Measurements from ENCODE around the gene KRT75. TPM values are rescaled to one million over a fixed set of nuclear protein-coding genes. Genes with fewer than 3 reads are reported as not detected.

KRT75 gene
- total RNA-seq, 1 experiment from 2014 or later, result not detected

DNA sequence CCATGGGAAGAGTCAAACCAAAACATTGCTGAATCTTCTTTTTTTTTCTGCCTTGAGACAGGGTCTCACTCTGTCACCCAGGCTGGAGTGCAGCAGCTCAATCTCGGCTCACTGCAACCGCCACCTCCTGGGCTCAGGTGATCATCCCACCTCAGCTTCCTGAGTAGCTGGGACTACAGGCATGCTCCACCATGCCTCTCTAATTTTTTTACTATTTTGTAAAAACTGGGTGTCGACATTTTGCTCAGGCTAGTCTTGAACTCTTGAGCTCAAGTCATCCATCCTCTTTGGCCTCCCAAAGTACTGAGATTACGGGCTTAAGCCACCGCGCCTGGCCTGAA is 1.5 kb upstream of the KRT75 start:
- Histone ChIP-seq H2BK20ac (ENCODE audit: low read depth, low read length, poor library complexity, severe bottlenecking) (no peak overlapping the region), H3K4me1 (ENCODE audit: insufficient read depth, low read length) (no peaks in the 10 kb centered on the region), H3K23ac (ENCODE audit: insufficient read length, low read depth, low read length) (no peak overlapping the region), H3K9ac (ENCODE audit: extremely low read depth, insufficient read length, low read length) (no peak overlapping the region), H3K79me1 (ENCODE audit: insufficient read depth, low read depth, low read length, poor library complexity, severe bottlenecking) (no peaks in the 10 kb centered on the region), H4K91ac (ENCODE audit: insufficient read length, low read depth, low read length) (no peak overlapping the region), H4K20me1 (ENCODE audit: control insufficient read depth, insufficient read depth, insufficient read length) (no peaks in the 10 kb centered on the region), H3K23me2 (ENCODE audit: insufficient read length, low read depth, low read length, poor library complexity, severe bottlenecking) (no peaks in the 10 kb centered on the region), H2AFZ (ENCODE audit: low read length) (no peak overlapping the region), H3T11ph (ENCODE audit: low read length) (no peak overlapping the region), H3K27me3 (ENCODE audit: insufficient read depth, low read length) (no peaks in the 10 kb centered on the region), H2BK15ac (ENCODE audit: low read depth, low read length) (no peak overlapping the region), H3K4ac (ENCODE audit: low read depth, low read length) (no peak overlapping the region), H3K18ac (ENCODE audit: insufficient read length, low read depth, low read length) (no peak overlapping the region), H3K27ac (ENCODE audit: insufficient read length, low read depth, low read length) (no peak overlapping the region), H2BK5ac (ENCODE audit: insufficient read length, low read length) (no peak overlapping the region), H3K14ac (ENCODE audit: insufficient read depth, low read length) (no peak overlapping the region), H2BK120ac (ENCODE audit: low read depth, low read length, poor library complexity, severe bottlenecking) (no peak overlapping the region), H3K9me3 (ENCODE audit: control insufficient read depth, low read depth, low read length) (no peaks in the 10 kb centered on the region), H4K8ac (replicated peaks; ENCODE audit: insufficient read length, low read depth, low read length) (no peak overlapping the region), H2AK5ac (ENCODE audit: insufficient read length, low read length) (no peak overlapping the region), H2BK12ac (ENCODE audit: insufficient read length, low read depth, low read length) (no peak overlapping the region), H4K5ac (ENCODE audit: insufficient read length, low read depth, low read length) (no peak overlapping the region), H3K56ac (ENCODE audit: insufficient read length, low read depth, low read length) (no peak overlapping the region), H3K79me2 (ENCODE audit: insufficient read depth, low read length) (no peaks in the 10 kb centered on the region), H3K4me2 (ENCODE audit: insufficient read depth, insufficient read length, low read length) (no peak overlapping the region)
- no peaks in the 10 kb centered on the region for H3K36me3 Mint-ChIP-seq (ENCODE audit: insufficient read depth in 1 of 3, low read depth in 3 of 3)
- no CpG with 5 or more reads among the region's 6 CpGs for WGBS (ENCODE audit: extremely low coverage, insufficient read length, low lambda C conversion rate)
- H3K27me3 Mint-ChIP-seq (ENCODE audit: low read depth), result peaks cover 23% of the 10 kb centered on the region
- H3K27ac Mint-ChIP-seq, result no peak overlapping the region
- no peaks in the 10 kb centered on the region for H3K9me3 Mint-ChIP-seq
- peaks cover 0 to 9% of the 10 kb centered on the region in 2 experiments; a peak in 3 of 4 replicates for H3K4me1 Mint-ChIP-seq
- no peak overlapping the region for H3K4me3 Mint-ChIP-seq
- TF ChIP-seq, protein P1, sequence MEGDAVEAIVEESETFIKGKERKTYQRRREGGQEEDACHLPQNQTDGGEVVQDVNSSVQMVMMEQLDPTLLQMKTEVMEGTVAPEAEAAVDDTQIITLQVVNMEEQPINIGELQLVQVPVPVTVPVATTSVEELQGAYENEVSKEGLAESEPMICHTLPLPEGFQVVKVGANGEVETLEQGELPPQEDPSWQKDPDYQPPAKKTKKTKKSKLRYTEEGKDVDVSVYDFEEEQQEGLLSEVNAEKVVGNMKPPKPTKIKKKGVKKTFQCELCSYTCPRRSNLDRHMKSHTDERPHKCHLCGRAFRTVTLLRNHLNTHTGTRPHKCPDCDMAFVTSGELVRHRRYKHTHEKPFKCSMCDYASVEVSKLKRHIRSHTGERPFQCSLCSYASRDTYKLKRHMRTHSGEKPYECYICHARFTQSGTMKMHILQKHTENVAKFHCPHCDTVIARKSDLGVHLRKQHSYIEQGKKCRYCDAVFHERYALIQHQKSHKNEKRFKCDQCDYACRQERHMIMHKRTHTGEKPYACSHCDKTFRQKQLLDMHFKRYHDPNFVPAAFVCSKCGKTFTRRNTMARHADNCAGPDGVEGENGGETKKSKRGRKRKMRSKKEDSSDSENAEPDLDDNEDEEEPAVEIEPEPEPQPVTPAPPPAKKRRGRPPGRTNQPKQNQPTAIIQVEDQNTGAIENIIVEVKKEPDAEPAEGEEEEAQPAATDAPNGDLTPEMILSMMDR (conservative IDR thresholded peaks at IDR 0.05), result no peak
- DNase-seq, result peak; percentile 11
